Activated naive CD4-positive, alpha-beta T cell treated with anti-CD3 and anti-CD28 coated beads, Interleukin-2, amount 10 ng/mL, durations not matched to agents 7 days and 5 days (primary cell): ENCODE data around the gene SLC5A1.

ENCODE experiments used
- CTCF ChIA-PET: fragments of 350-600 bp; sonication (Branson Sonifier 250); formaldehyde crosslinking; loops from one replicate; lab custom pipeline; 2021; ENCODE audit warnings: antibody characterized with exemption; lab: Charles Lee
- DNase-seq: peaks from one replicate; pipeline ENCODE4 v3.0.0-alpha.2; 2020
- H3K27ac Mint-ChIP-seq: one replicate; pipeline ENCODE4 v1.8.0; 2021; ENCODE audit warnings: mild to moderate bottlenecking, moderate library complexity, mixed read lengths
- H3K27me3 Mint-ChIP-seq: one replicate; pipeline ENCODE4 v1.8.0; 2021; ENCODE audit warnings: mild to moderate bottlenecking, mixed read lengths
- H3K36me3 Mint-ChIP-seq: one replicate; pipeline ENCODE4 v1.8.0; 2021; ENCODE audit warnings: mixed read lengths
- H3K4me1 Mint-ChIP-seq: one replicate; pipeline ENCODE4 v1.8.0; 2021; ENCODE audit warnings: mixed read lengths
- H3K4me3 Mint-ChIP-seq: one replicate; pipeline ENCODE4 v1.8.0; 2021; ENCODE audit warnings: mild to moderate bottlenecking, moderate library complexity, mixed read lengths
- H3K9me3 Mint-ChIP-seq: one replicate; pipeline ENCODE4 v1.8.0; 2021; ENCODE audit warnings: mixed read lengths

SLC5A1 gene

DNA sequence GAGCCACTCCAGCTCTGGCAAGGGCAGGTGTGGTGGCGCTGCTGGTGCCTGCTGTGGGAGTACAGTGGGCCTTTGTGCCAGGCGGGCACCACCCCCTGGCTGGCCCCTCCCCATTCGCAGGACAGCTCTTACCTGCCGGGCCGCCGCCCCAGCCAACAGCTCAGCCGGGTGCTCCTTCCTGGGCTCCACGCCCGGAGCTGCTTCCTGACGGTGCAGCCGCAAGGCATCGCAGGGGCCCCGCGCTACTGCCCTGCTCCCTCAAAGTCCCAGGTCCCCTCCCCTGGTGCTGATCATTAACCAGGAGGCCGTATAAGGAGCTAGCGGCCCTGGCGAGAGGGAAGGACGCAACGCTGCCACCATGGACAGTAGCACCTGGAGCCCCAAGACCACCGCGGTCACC is at the start of gene SLC5A1:
SLC5A1 (plus strand) TSS at position 338 of the 400 bp plus-strand sequence; CDS start at position 359, 21 bp downstream.
- Mint-ChIP-seq H3K27me3 (peaks cover 86% of the 10 kb centered on the region), H3K36me3 (no peaks in the 10 kb centered on the region), H3K27ac (no peak within 1 kb of the TSS), H3K4me1 (no peaks in the 10 kb centered on the region), H3K4me3 (no peak within 1 kb of the TSS), H3K9me3 (no peaks in the 10 kb centered on the region)
- no peak for DNase-seq
- CTCF ChIA-PET = no interaction called here

DNA sequence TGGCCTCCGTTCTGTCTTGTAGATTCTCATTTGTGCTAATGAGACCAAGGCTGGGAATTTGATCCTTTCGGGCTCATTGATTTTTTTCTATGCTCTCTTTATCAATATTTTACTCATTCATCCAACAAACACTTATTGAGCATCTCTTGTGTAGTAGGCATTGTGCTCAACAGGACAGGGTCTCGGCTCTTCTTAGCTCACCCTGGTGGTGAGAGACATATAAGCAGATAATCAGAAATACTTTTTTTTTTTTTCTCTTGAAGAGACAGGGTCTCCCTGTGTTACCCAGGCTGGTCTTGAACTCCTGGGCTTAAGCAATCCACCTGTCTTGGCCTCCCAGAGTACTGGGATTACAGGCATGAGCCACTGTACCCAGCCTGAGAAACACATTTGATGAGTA is 48.0 kb upstream of the SLC5A1 start:
- Mint-ChIP-seq H3K4me1 (no peaks in the 10 kb centered on the region), H3K36me3 (no peaks in the 10 kb centered on the region), H3K27ac (no peak overlapping the region), H3K9me3 (no peaks in the 10 kb centered on the region), H3K4me3 (no peak overlapping the region), H3K27me3 (peaks cover 26% of the 10 kb centered on the region)
- CTCF ChIA-PET = interaction anchor here (1.2 to 1.6 kb wide), 3 partner anchors 18 to 114 kb away, joined by 3 to 4 read pairs (median 3); no protein-coding TSS in a partner anchor
- no peak for DNase-seq

DNA sequence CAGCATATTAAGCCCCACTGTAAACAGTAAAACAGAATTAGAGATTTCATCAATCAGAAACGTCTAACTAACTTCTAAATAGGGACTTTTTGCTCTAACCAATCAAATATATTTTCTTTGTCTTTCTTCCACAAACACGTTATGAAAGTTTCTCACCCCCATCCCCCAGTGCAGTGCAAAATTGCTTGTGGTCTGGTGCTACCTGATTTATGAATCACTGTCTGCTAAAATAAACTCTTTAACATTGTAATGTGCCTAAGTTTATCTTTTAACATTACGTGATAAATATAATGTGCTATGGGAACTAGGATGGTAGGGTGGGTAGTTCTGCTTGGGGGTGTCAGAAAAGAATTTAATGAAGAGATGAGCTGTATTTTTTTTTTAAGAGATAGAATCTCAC is 47.3 kb upstream of the SLC5A1 start:
- Mint-ChIP-seq H3K4me3 (no peak overlapping the region), H3K9me3 (no peaks in the 10 kb centered on the region), H3K36me3 (no peaks in the 10 kb centered on the region), H3K27me3 (peaks cover 19% of the 10 kb centered on the region), H3K27ac (no peak overlapping the region), H3K4me1 (peaks cover 5% of the 10 kb centered on the region)
- DNase-seq = no peak
- CTCF ChIA-PET = interaction anchor here (0.6 to 1.6 kb wide), 2 partner anchors 18 to 782 kb away, joined by 3 read pairs; no protein-coding TSS in a partner anchor

GRCh38 chr22:31998784-31999385 is 44.2 kb upstream of the SLC5A1 start:
- CTCF ChIA-PET = no interaction called here
- no peak overlapping the region for H3K27ac Mint-ChIP-seq
- peaks cover 5% of the 10 kb centered on the region for H3K4me1 Mint-ChIP-seq
- no peaks in the 10 kb centered on the region for H3K9me3 Mint-ChIP-seq
- H3K27me3 Mint-ChIP-seq = peaks cover 13% of the 10 kb centered on the region
- no peaks in the 10 kb centered on the region for H3K36me3 Mint-ChIP-seq
- no peak overlapping the region for H3K4me3 Mint-ChIP-seq
- DNase-seq = no peak

- CTCF ChIA-PET = no interaction called here
- Mint-ChIP-seq H3K4me3 (no peak overlapping the region), H3K27me3 (peaks cover 15% of the 10 kb centered on the region), H3K27ac (no peak overlapping the region), H3K9me3 (no peaks in the 10 kb centered on the region), H3K36me3 (no peaks in the 10 kb centered on the region), H3K4me1 (peaks cover 5% of the 10 kb centered on the region)
- no peak for DNase-seq
These were observed 42.9 kb upstream of the SLC5A1 start for GRCh38 chr22:32000181-32000580.

GRCh38 chr22:32005453-32005852 is 37.6 kb upstream of the SLC5A1 start:
- Mint-ChIP-seq H3K9me3 (no peaks in the 10 kb centered on the region), H3K4me3 (no peak overlapping the region), H3K36me3 (no peaks in the 10 kb centered on the region), H3K27ac (no peak overlapping the region), H3K4me1 (peaks cover under 1% of the 10 kb centered on the region), H3K27me3 (peaks cover 18% of the 10 kb centered on the region)
- no peak for DNase-seq
- CTCF ChIA-PET = no interaction called here

DNA sequence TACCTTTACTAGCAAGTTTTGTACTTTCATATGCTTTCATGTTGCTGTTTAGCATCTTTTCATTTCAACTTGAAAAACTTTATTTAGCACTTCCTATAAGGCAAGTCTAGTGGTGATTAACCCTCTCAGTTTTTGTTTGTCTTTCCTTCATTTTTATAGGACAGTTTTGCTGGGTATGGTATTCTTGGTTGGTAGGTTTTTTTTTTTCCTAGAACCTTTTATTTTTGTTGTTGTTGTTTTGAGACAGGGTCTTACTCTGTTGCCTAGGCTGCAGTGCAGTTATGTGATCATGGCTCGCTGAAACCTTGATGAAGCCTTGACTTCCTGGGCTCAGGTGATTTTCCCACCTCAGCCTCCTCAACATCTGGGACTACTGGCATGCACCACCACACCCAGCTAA is 29.9 kb upstream of the SLC5A1 start:
- Mint-ChIP-seq H3K4me3 (no peak overlapping the region), H3K36me3 (no peaks in the 10 kb centered on the region), H3K9me3 (peaks cover 18% of the 10 kb centered on the region)

GRCh38 chr22:32016081-32016480 is 27.0 kb upstream of the SLC5A1 start:
- Mint-ChIP-seq H3K36me3 (no peaks in the 10 kb centered on the region), H3K9me3 (peaks cover 18% of the 10 kb centered on the region), H3K27ac (no peak overlapping the region), H3K4me3 (no peak overlapping the region), H3K4me1 (no peaks in the 10 kb centered on the region), H3K27me3 (peaks cover 11% of the 10 kb centered on the region)
- no peak for DNase-seq
- CTCF ChIA-PET = no interaction called here

More for the DNA sequence above, 29.9 kb upstream of the SLC5A1 start:
- CTCF ChIA-PET = no interaction called here
- no peak for DNase-seq
- Mint-ChIP-seq H3K4me1 (no peaks in the 10 kb centered on the region), H3K27me3 (peaks cover 14% of the 10 kb centered on the region), H3K27ac (no peak overlapping the region)

- CTCF ChIA-PET = no interaction called here
- Mint-ChIP-seq H3K9me3 (peaks cover 11% of the 10 kb centered on the region), H3K4me3 (no peak overlapping the region), H3K36me3 (no peaks in the 10 kb centered on the region), H3K27me3 (peaks cover 11% of the 10 kb centered on the region), H3K4me1 (no peaks in the 10 kb centered on the region), H3K27ac (no peak overlapping the region)
- no peak for DNase-seq
These were observed 25.0 kb upstream of the SLC5A1 start for GRCh38 chr22:32018056-32018455.

GRCh38 chr22:32020117-32020516 is 22.9 kb upstream of the SLC5A1 start:
- CTCF ChIA-PET = no interaction called here
- no peak for DNase-seq

DNA sequence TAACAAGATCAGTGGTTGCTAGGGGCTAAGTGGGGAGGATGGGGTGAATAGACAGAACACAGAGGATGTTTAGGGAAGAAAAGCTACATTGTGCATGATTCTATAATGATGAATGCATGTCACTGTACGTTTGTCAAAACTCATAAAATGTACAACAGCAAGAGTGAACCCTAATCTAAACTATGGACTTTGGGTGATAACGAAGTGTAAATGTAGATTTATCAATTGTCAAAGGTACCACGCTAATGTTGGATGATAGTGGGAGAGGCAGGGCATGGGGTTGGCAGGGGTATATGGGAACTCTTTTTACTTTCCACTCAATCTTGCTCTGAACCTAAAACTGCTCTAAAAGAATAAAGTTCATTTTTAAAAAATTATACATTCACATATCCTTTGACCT is 21.3 kb upstream of the SLC5A1 start:
- no peak overlapping the region for H3K27ac Mint-ChIP-seq
- peaks cover 13% of the 10 kb centered on the region for H3K27me3 Mint-ChIP-seq
- DNase-seq = no peak
- H3K4me3 Mint-ChIP-seq = no peak overlapping the region
- H3K9me3 Mint-ChIP-seq = no peaks in the 10 kb centered on the region
- CTCF ChIA-PET = no interaction called here
- no peaks in the 10 kb centered on the region for H3K36me3 Mint-ChIP-seq
- no peaks in the 10 kb centered on the region for H3K4me1 Mint-ChIP-seq

More at GRCh38 chr22:32020117-32020516, 22.9 kb upstream of the SLC5A1 start:
- Mint-ChIP-seq H3K27ac (no peak overlapping the region), H3K4me3 (no peak overlapping the region), H3K4me1 (no peaks in the 10 kb centered on the region), H3K27me3 (peaks cover 10% of the 10 kb centered on the region), H3K36me3 (no peaks in the 10 kb centered on the region), H3K9me3 (peaks cover 3% of the 10 kb centered on the region)

- H3K4me3 Mint-ChIP-seq = no peak overlapping the region
- no peaks in the 10 kb centered on the region for H3K9me3 Mint-ChIP-seq
- peaks cover 9% of the 10 kb centered on the region for H3K27me3 Mint-ChIP-seq
- CTCF ChIA-PET = no interaction called here
- no peak for DNase-seq
- no peaks in the 10 kb centered on the region for H3K4me1 Mint-ChIP-seq
- no peaks in the 10 kb centered on the region for H3K36me3 Mint-ChIP-seq
- no peak overlapping the region for H3K27ac Mint-ChIP-seq
These were observed 19.7 kb upstream of the SLC5A1 start for GRCh38 chr22:32023251-32023827.

DNA sequence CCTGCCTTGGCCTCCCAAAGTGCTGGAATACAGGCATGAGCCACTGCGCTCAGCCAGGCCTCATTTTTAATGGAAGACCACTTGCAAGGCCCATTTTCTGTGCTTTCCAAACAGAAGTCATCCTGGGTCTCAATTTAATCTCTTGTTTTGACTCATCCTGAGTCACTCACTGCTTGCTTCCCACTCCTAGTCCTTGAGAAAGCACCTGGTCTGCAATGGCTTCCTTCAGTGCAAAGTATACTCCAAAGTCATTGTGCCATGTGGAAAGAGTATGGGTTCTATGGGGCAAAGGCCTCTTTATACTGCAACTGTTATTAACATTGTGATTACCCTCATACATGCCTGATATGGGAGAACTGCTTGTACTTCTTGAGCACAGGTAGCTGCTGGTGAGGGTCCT is 18.3 kb upstream of the SLC5A1 start:
- Mint-ChIP-seq H3K27ac (no peak overlapping the region), H3K27me3 (peaks cover 9% of the 10 kb centered on the region), H3K9me3 (no peaks in the 10 kb centered on the region), H3K4me1 (no peaks in the 10 kb centered on the region), H3K4me3 (no peak overlapping the region), H3K36me3 (no peaks in the 10 kb centered on the region)
- CTCF ChIA-PET = no interaction called here
- DNase-seq = no peak

DNA sequence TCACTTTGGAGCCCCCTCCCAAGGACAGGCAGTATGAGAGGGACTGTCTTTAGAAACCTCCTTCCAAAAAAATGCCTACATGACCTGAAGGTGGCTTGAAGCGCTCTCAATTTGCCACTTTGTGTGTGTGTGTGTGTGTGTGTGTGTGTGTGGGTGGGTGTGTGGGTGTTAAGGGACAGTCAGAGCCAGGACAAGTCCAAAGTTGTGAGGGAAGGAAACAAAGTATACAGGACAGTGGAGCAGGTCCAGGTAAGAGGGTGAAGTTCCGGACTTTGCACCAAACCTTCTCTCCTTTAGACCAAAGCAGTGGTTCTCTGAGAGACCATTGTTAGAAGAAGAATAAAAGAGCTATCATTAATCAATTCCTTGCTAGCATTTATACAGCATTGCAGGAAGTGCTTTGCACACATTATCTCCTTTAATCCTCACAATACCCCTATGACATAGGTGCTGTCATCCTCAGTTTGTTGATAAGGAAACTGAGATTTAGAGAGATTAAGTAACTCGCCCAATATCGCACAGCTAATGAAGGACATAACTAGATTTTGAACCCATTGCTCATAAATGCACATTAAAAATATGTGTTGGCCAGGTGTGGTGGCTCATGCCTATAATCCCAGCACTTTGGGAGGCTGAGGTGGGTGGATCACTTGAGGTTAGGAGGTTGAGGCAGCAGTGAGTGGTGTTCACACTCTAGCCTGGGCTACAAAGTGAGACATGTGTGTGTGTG is 12.4 kb upstream of the SLC5A1 start:
- H3K4me3 Mint-ChIP-seq = no peak overlapping the region
- H3K9me3 Mint-ChIP-seq = no peaks in the 10 kb centered on the region
- H3K36me3 Mint-ChIP-seq = no peaks in the 10 kb centered on the region
- CTCF ChIA-PET = no interaction called here
- no peaks in the 10 kb centered on the region for H3K4me1 Mint-ChIP-seq
- no peak overlapping the region for H3K27ac Mint-ChIP-seq
- H3K27me3 Mint-ChIP-seq = peaks cover 25% of the 10 kb centered on the region
- no peak for DNase-seq

DNA sequence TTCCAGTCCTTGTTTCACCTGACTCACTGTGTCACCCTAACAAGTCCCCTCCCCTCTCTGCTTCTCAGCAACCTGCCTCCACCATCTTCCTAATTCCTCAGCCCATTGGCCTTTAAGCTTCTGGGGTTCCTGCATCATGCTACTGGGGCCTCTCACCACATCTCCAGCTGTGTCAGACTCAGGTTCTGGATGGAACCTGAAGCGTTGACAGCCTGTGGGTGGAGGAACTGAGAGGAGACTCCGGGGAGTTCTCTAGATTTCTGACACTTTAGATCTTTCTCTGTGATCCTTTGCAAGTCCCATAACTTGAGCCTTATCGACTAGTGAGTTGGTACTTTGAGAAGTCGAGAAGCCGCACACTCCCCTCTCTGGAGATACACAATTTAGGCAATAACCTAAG is 11.6 kb upstream of the SLC5A1 start:
- H3K4me3 Mint-ChIP-seq = no peak overlapping the region
- H3K36me3 Mint-ChIP-seq = no peaks in the 10 kb centered on the region
- H3K9me3 Mint-ChIP-seq = no peaks in the 10 kb centered on the region
- no peak overlapping the region for H3K27ac Mint-ChIP-seq
- DNase-seq = no peak
- H3K27me3 Mint-ChIP-seq = peaks cover 22% of the 10 kb centered on the region
- CTCF ChIA-PET = no interaction called here
- H3K4me1 Mint-ChIP-seq = no peaks in the 10 kb centered on the region
